ENCODE measurements around the gene OTOP3. TPM values are rescaled to one million over a fixed set of nuclear protein-coding genes. Genes with fewer than 3 reads are reported as not detected.
"Not testable (repeated sequence)": the region's sequence is repeated elsewhere in the genome, so short reads cannot be mapped to it uniquely, and the experiment has no call there.

The OTOP3 gene
- total and polyA plus RNA-seq, 4 donors = not detected

- no peaks in the 10 kb centered on the region for H3K9me3 ChIP-seq (ENCODE audit: control insufficient read depth, insufficient read depth, low read length)
- peaks cover 5% of the 10 kb centered on the region for H3K27me3 ChIP-seq (ENCODE audit: control insufficient read depth, insufficient read depth, low read length)
- no peak for DNase-seq (ENCODE audit: low read depth in 4 of 6, low spot score in 6 of 6)
- no peaks in the 10 kb centered on the region for H3K36me3 ChIP-seq (ENCODE audit: control insufficient read depth, insufficient read depth, low read length)
- no peak overlapping the region for H3K27ac ChIP-seq (ENCODE audit: low read depth, low read length)
- H3K4me3 ChIP-seq (ENCODE audit: low read depth, low read length) = no peak overlapping the region
- H3K4me1 ChIP-seq (ENCODE audit: control insufficient read depth, insufficient read depth, low read length) = peaks cover 19% of the 10 kb centered on the region
- WGBS (ENCODE audit: insufficient coverage) = 81% methylated on average over 8 of the region's 17 CpGs
These were observed 43.9 kb downstream of the OTOP3 start for GRCh38 chr17:74979408-74980146.

GRCh38 chr17:74981318-74981978 lies 45.8 kb downstream of the OTOP3 start:
- Histone ChIP-seq H3K36me3 (ENCODE audit: control insufficient read depth, insufficient read depth, low read length) (no peaks in the 10 kb centered on the region), H3K27ac (ENCODE audit: low read depth, low read length) (peak overlapping the region; percentile 86), H3K4me3 (ENCODE audit: low read depth, low read length) (peak overlapping the region; percentile 73), H3K27me3 (ENCODE audit: control insufficient read depth, insufficient read depth, low read length) (no peaks in the 10 kb centered on the region), H3K9me3 (ENCODE audit: control insufficient read depth, insufficient read depth, low read length) (no peaks in the 10 kb centered on the region), H3K4me1 (ENCODE audit: control insufficient read depth, insufficient read depth, low read length) (peaks cover 19% of the 10 kb centered on the region)
- whole genome bisulfite sequencing (ENCODE audit: insufficient coverage) = 48% methylated on average over 12 of the region's 16 CpGs
- no peak for DNase-seq (ENCODE audit: low read depth in 4 of 6, low spot score in 6 of 6)

- Histone ChIP-seq H3K4me3 (ENCODE audit: low read depth, low read length) (peak overlapping the region; percentile 73), H3K27me3 (ENCODE audit: control insufficient read depth, insufficient read depth, low read length) (no peaks in the 10 kb centered on the region), H3K27ac (ENCODE audit: low read depth, low read length) (peak overlapping the region; percentile 86), H3K36me3 (ENCODE audit: control insufficient read depth, insufficient read depth, low read length) (no peaks in the 10 kb centered on the region), H3K4me1 (ENCODE audit: control insufficient read depth, insufficient read depth, low read length) (peaks cover 22% of the 10 kb centered on the region), H3K9me3 (ENCODE audit: control insufficient read depth, insufficient read depth, low read length) (no peaks in the 10 kb centered on the region)
- under 1% methylated on average over 61 of the region's 61 CpGs for WGBS (ENCODE audit: insufficient coverage)
- DNase-seq (ENCODE audit: low read depth in 4 of 6, low spot score in 6 of 6) = peak in 3 of 6 donors; percentile 69 to 96 (median 93)
These were observed 46.4 kb downstream of the OTOP3 start for GRCh38 chr17:74981979-74982662.

- peak in 2 of 6 donors; percentile 17 to 72 for DNase-seq (ENCODE audit: low read depth in 4 of 6, low spot score in 6 of 6)
- not testable (repeated sequence) for H3K36me3 ChIP-seq (ENCODE audit: control insufficient read depth, insufficient read depth, low read length); H3K9me3 ChIP-seq (ENCODE audit: control insufficient read depth, insufficient read depth, low read length); H3K27me3 ChIP-seq (ENCODE audit: control insufficient read depth, insufficient read depth, low read length)
- peak overlapping the region; percentile 84 for H3K27ac ChIP-seq (ENCODE audit: low read depth, low read length)
- peaks cover 24% of the 10 kb centered on the region for H3K4me1 ChIP-seq (ENCODE audit: control insufficient read depth, insufficient read depth, low read length)
- 17% methylated on average over 11 of the region's 14 CpGs for whole genome bisulfite sequencing (ENCODE audit: insufficient coverage)
- peak overlapping the region; percentile 73 for H3K4me3 ChIP-seq (ENCODE audit: low read depth, low read length)
These were observed 47.1 kb downstream of the OTOP3 start for GRCh38 chr17:74982663-74983313.

- Histone ChIP-seq H3K36me3 (ENCODE audit: control insufficient read depth, insufficient read depth, low read length) (peaks cover 4% of the 10 kb centered on the region), H3K4me1 (ENCODE audit: control insufficient read depth, insufficient read depth, low read length) (peaks cover 47% of the 10 kb centered on the region), H3K4me3 (ENCODE audit: low read depth, low read length) (no peak overlapping the region), H3K9me3 (ENCODE audit: control insufficient read depth, insufficient read depth, low read length) (no peaks in the 10 kb centered on the region), H3K27ac (ENCODE audit: low read depth, low read length) (no peak overlapping the region), H3K27me3 (ENCODE audit: control insufficient read depth, insufficient read depth, low read length) (no peaks in the 10 kb centered on the region)
- WGBS (ENCODE audit: insufficient coverage) = no CpG with 5 or more reads among the region's 3 CpGs
- no peak for DNase-seq (ENCODE audit: low read depth in 4 of 6, low spot score in 6 of 6)
These were observed 50.5 kb downstream of the OTOP3 start for GRCh38 chr17:74986206-74986576.

GRCh38 chr17:74987418-74987908 lies 51.8 kb downstream of the OTOP3 start, which contains the start of gene CDR2L:
Gene CDR2L (plus strand): TSS chr17:74987632. CDS start chr17:74988044, 412 bp downstream.
- peaks cover 42% of the 10 kb centered on the region for H3K4me1 ChIP-seq (ENCODE audit: control insufficient read depth, insufficient read depth, low read length)
- no peaks in the 10 kb centered on the region for H3K27me3 ChIP-seq (ENCODE audit: control insufficient read depth, insufficient read depth, low read length)
- H3K9me3 ChIP-seq (ENCODE audit: control insufficient read depth, insufficient read depth, low read length) = no peaks in the 10 kb centered on the region
- WGBS (ENCODE audit: insufficient coverage) = 0% methylated on average over 50 of the region's 51 CpGs
- H3K36me3 ChIP-seq (ENCODE audit: control insufficient read depth, insufficient read depth, low read length) = peaks cover 8% of the 10 kb centered on the region
- H3K27ac ChIP-seq (ENCODE audit: low read depth, low read length) = peak within 1 kb of the TSS; percentile 85
- peak within 1 kb of the TSS; percentile 63 for H3K4me3 ChIP-seq (ENCODE audit: low read depth, low read length)
- peak in 5 of 6 donors; percentile 85 to 98 (median 93) for DNase-seq (ENCODE audit: low read depth in 4 of 6, low spot score in 6 of 6)

GRCh38 chr17:74987909-74988711 lies 52.4 kb downstream of the OTOP3 start:
- Histone ChIP-seq H3K4me3 (ENCODE audit: low read depth, low read length) (peak overlapping the region; percentile 63), H3K27ac (ENCODE audit: low read depth, low read length) (peak overlapping the region; percentile 85), H3K36me3 (ENCODE audit: control insufficient read depth, insufficient read depth, low read length) (peaks cover 8% of the 10 kb centered on the region), H3K4me1 (ENCODE audit: control insufficient read depth, insufficient read depth, low read length) (peaks cover 36% of the 10 kb centered on the region), H3K9me3 (ENCODE audit: control insufficient read depth, insufficient read depth, low read length) (no peaks in the 10 kb centered on the region), H3K27me3 (ENCODE audit: control insufficient read depth, insufficient read depth, low read length) (no peaks in the 10 kb centered on the region)
- under 1% methylated on average over 75 of the region's 76 CpGs for WGBS (ENCODE audit: insufficient coverage)
- DNase-seq (ENCODE audit: low read depth in 4 of 6, low spot score in 6 of 6) = peak in 2 of 6 donors; percentile 87 to 92

- Histone ChIP-seq H3K27ac (ENCODE audit: low read depth, low read length) (no peak overlapping the region), H3K4me3 (ENCODE audit: low read depth, low read length) (no peak overlapping the region), H3K9me3 (ENCODE audit: control insufficient read depth, insufficient read depth, low read length) (no peaks in the 10 kb centered on the region), H3K4me1 (ENCODE audit: control insufficient read depth, insufficient read depth, low read length) (peaks cover 35% of the 10 kb centered on the region), H3K36me3 (ENCODE audit: control insufficient read depth, insufficient read depth, low read length) (peaks cover 18% of the 10 kb centered on the region), H3K27me3 (ENCODE audit: control insufficient read depth, insufficient read depth, low read length) (no peaks in the 10 kb centered on the region)
- WGBS (ENCODE audit: insufficient coverage) = 94% methylated on average over 9 of the region's 10 CpGs
- DNase-seq (ENCODE audit: low read depth in 4 of 6, low spot score in 6 of 6) = no peak
These were observed 54.9 kb downstream of the OTOP3 start for GRCh38 chr17:74990581-74991105.
